H4 (cell line): ENCODE results near the gene METAP1D. TPM values are rescaled to one million over a fixed set of nuclear protein-coding genes. Genes with fewer than 3 reads are reported as not detected.
"Not testable (repeated sequence)": the region's sequence is repeated elsewhere in the genome, so short reads cannot be mapped to it uniquely, and the experiment has no call there.

ENCODE experiments used
- DNase-seq: peaks from one replicate; pipeline ENCODE4 v3.0.0-alpha.2; 2015; ENCODE audit warnings: low spot score
- total RNA-seq: library from RNA; depleted of rRNA; stranded (reverse); fragments of >200 nt; shearing (Covaris generic); gene quantifications from 2 replicates; pipeline ENCODE4 v1.2.3, GENCODE V29; 2014; rRNA removed

The METAP1D gene
- total RNA-seq: 30.7 and 36.0 TPM in 2 replicates

- DNase-seq: peak; percentile 77
Measured at GRCh38 chr2:171999604-172000469, at the start of gene METAP1D. Gene METAP1D, plus strand, starts transcription at chr2:171999953. Its CDS starts 17 bp downstream, at chr2:171999970.

- DNase-seq: no peak
Measured at GRCh38 chr2:171952276-171952675, 47.5 kb upstream of the METAP1D start.

- DNase-seq: no peak
Measured at GRCh38 chr2:171952748-171953147, 47.0 kb upstream of the METAP1D start.

- no peak for DNase-seq
Measured at GRCh38 chr2:171956135-171956825, 43.5 kb upstream of the METAP1D start.

- peak; percentile 18 for DNase-seq
Measured at GRCh38 chr2:171957061-171957460, 42.7 kb upstream of the METAP1D start.

GRCh38 chr2:171958475-171958874, 41.3 kb upstream of the METAP1D start:
- DNase-seq: no peak

GRCh38 chr2:171959998-171960397, 39.8 kb upstream of the METAP1D start:
- no peak for DNase-seq

GRCh38 chr2:171960570-171960969, 39.2 kb upstream of the METAP1D start:
- DNase-seq: no peak

- no peak for DNase-seq
Measured at GRCh38 chr2:171963198-171963597, 36.6 kb upstream of the METAP1D start.

GRCh38 chr2:171964308-171964707, 35.4 kb upstream of the METAP1D start:
- DNase-seq: no peak

GRCh38 chr2:171965238-171965637, 34.5 kb upstream of the METAP1D start:
- DNase-seq: no peak

- no peak for DNase-seq
Measured at GRCh38 chr2:171965661-171966060, 34.1 kb upstream of the METAP1D start.

- DNase-seq: no peak
Measured at GRCh38 chr2:171966235-171966634, 33.5 kb upstream of the METAP1D start.

- no peak for DNase-seq
Measured at GRCh38 chr2:171966688-171967087, 33.1 kb upstream of the METAP1D start.

- no peak for DNase-seq
Measured at GRCh38 chr2:171968509-171968908, 31.2 kb upstream of the METAP1D start.

- DNase-seq: no peak
Measured at GRCh38 chr2:171972329-171972982, 27.3 kb upstream of the METAP1D start.

GRCh38 chr2:171979103-171979502, 20.6 kb upstream of the METAP1D start:
- DNase-seq: no peak

- not testable (repeated sequence) for DNase-seq
Measured at GRCh38 chr2:171983924-171984323, 15.8 kb upstream of the METAP1D start.

GRCh38 chr2:171985076-171985475, 14.7 kb upstream of the METAP1D start:
- no peak for DNase-seq

GRCh38 chr2:171986778-171987177, 13.0 kb upstream of the METAP1D start:
- no peak for DNase-seq

GRCh38 chr2:171991027-171991426, 8.7 kb upstream of the METAP1D start:
- no peak for DNase-seq

GRCh38 chr2:171995586-171995985, 4.2 kb upstream of the METAP1D start:
- DNase-seq: no peak
